Loucy (cell line): ENCODE measurements around the gene THEMIS2.

Experiments used
- CTCF ChIP-seq: fragments of 200-600 bp; sonication (generic); conservative IDR thresholded peaks from 2 replicates; pipeline ENCODE4 v1.5.1; 2014; ENCODE audit warnings: mild to moderate bottlenecking, antibody characterized with exemption, low read length
- EZH2phosphoT487 ChIP-seq: fragments of 200-600 bp; IDR thresholded peaks from 2 replicates; pipeline ENCODE4 v1.6.1; 2018; ENCODE audit warnings: antibody characterized with exemption, mild to moderate bottlenecking, moderate library complexity, borderline replicate concordance

DNA sequence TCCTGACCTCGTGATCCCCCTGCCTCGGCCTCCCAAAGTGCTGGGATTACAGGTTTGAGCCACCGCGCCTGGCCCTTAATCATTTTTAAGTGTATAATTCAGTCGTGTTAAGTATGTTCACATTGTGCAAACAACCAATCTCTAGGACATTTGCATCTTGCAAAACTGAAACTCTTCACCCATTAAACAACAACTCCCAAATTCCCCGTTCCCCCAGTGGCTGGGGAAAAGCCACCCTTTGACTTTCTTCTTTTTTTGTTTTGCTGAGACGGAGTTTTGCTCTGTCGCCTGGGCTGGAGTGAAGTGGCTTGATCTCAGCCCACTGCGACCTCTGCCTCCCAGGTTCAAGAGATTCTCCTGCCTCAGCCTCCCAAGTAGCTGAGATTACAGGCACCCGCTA, 6.5 kb upstream of the THEMIS2 start:
- no peak for TF ChIP-seq CTCF
- no peak for TF ChIP-seq EZH2phosphoT487
